HFFc6 (cell line): ENCODE results near the gene SLC6A18. TPM values are rescaled to one million over a fixed set of nuclear protein-coding genes. Genes with fewer than 3 reads are reported as not detected.

ENCODE experiments used
- DNase-seq: peaks from one replicate; pipeline ENCODE4 v3.0.0-alpha.2; 2018
- H3K27ac Mint-ChIP-seq: 2 replicates; pipeline ENCODE4 v1.8.0; 2020; ENCODE audit warnings: mild to moderate bottlenecking, mixed read lengths
- H3K27me3 Mint-ChIP-seq: 2 replicates; pipeline ENCODE4 v1.8.0; 2021; ENCODE audit warnings: mild to moderate bottlenecking, moderate library complexity, mixed read lengths; ENCODE audit not compliant: insufficient read depth
- H3K36me3 Mint-ChIP-seq: 2 replicates; pipeline ENCODE4 v1.8.0; 2021; ENCODE audit warnings: low read depth, mixed read lengths
- H3K4me1 Mint-ChIP-seq: 2 replicates; pipeline ENCODE4 v1.8.0; 2020; ENCODE audit warnings: low read depth, mixed read lengths
- H3K4me3 Mint-ChIP-seq: 2 replicates; pipeline ENCODE4 v1.8.0; 2020; ENCODE audit warnings: mild to moderate bottlenecking, moderate library complexity, mixed read lengths
- H3K9me3 Mint-ChIP-seq: 2 replicates; pipeline ENCODE4 v1.8.0; 2020; ENCODE audit warnings: mild to moderate bottlenecking, mixed read lengths
- long read RNA-seq: library from polyadenylated mRNA; unstranded; transcript quantifications from one replicate; pipeline ENCODE4 v2.0.0, GENCODE V29; 2019
- total RNA-seq, 6 experiments: library from RNA; stranded (reverse); fragmentation: NEBNext Ultra II Directional; extraction: Animal tissue kit (Norgen Biotek cat#: 25700); gene quantifications; 2 replicates in 1 of 6; 3 replicates in 5 of 6; pipeline ENCODE4 v1.2.3, GENCODE V29; 2021
- TF ChIP-seq, protein P1 (sequence below): fragments of 200-600 bp; sonication (generic); IDR thresholded peaks from 2 replicates; pipeline ENCODE4 v1.5.0; 2021; ENCODE audit warnings: antibody characterized with exemption, mild to moderate bottlenecking

The SLC6A18 gene, protein sequence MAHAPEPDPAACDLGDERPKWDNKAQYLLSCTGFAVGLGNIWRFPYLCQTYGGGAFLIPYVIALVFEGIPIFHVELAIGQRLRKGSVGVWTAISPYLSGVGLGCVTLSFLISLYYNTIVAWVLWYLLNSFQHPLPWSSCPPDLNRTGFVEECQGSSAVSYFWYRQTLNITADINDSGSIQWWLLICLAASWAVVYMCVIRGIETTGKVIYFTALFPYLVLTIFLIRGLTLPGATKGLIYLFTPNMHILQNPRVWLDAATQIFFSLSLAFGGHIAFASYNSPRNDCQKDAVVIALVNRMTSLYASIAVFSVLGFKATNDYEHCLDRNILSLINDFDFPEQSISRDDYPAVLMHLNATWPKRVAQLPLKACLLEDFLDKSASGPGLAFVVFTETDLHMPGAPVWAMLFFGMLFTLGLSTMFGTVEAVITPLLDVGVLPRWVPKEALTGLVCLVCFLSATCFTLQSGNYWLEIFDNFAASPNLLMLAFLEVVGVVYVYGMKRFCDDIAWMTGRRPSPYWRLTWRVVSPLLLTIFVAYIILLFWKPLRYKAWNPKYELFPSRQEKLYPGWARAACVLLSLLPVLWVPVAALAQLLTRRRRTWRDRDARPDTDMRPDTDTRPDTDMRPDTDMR
- total RNA-seq = not detected
- long read RNA-seq = 0 reads

DNA sequence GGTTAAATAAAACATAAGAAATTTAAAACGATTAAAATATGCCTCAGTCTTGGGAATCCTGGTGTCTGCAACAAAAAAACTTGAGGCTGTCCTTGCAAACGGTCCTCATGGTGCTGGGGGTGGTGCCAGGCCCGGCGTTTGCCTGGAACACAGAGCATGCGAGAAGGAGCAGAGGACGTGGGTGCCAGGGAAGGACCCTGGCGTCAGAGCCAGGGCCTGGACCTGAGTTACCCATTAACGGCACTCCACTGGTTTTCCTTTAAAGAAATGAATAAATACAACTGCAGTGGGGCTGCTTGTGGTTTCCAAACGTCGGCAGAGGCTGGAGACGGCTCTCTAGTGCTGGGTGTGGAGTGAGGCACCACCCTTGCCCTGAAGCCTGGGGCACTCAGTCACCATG lies at the start of gene SLC6A18:
Gene SLC6A18, plus strand, starts transcription at position 301 of the 400 bp plus-strand sequence. Its CDS starts 97 bp downstream, at position 398.
- H3K36me3 Mint-ChIP-seq = peaks cover 5% of the 10 kb centered on the region; the same call in 1 of the 2 replicates
- H3K27me3 Mint-ChIP-seq = peaks cover 9% of the 10 kb centered on the region
- no peak within 1 kb of the TSS for H3K4me3 Mint-ChIP-seq
- peaks cover 23% of the 10 kb centered on the region for H3K9me3 Mint-ChIP-seq
- DNase-seq = no peak
- TF ChIP-seq, protein P1, sequence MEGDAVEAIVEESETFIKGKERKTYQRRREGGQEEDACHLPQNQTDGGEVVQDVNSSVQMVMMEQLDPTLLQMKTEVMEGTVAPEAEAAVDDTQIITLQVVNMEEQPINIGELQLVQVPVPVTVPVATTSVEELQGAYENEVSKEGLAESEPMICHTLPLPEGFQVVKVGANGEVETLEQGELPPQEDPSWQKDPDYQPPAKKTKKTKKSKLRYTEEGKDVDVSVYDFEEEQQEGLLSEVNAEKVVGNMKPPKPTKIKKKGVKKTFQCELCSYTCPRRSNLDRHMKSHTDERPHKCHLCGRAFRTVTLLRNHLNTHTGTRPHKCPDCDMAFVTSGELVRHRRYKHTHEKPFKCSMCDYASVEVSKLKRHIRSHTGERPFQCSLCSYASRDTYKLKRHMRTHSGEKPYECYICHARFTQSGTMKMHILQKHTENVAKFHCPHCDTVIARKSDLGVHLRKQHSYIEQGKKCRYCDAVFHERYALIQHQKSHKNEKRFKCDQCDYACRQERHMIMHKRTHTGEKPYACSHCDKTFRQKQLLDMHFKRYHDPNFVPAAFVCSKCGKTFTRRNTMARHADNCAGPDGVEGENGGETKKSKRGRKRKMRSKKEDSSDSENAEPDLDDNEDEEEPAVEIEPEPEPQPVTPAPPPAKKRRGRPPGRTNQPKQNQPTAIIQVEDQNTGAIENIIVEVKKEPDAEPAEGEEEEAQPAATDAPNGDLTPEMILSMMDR = no peak
- peaks cover 10% of the 10 kb centered on the region for H3K4me1 Mint-ChIP-seq
- no peak within 1 kb of the TSS for H3K27ac Mint-ChIP-seq

DNA sequence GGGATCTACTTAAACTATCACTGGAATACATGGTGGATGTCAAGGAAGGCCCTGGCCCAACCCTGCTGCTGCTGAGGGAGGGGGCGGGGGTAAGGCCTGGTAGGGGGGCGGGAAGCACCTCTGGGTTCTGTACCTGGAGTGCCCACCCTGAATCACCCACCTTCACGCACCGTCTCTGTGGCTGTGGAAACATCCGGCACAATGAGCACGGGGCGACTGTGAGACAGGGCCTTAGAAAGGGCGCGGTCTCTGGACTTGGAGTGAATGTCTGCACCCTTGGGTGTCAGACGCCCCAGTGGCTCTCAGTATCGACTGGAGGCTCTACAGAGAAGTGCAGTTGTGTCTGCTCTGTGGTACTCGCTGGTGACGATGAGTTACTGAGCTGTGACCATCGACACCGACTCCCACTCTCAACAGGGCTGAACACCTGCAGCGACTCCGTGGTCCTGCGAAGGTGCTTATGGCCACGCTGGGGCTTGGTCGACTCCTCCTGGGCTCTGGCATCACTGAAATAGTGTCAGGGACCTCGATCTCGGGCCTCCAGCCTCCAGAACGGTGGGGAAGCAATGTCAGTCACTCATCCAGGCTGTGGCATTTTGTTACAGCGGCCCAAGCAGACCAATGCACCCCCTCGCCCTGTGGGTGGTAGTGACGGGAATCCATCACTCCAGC lies 49.2 kb upstream of the SLC6A18 start:
- TF ChIP-seq, protein P1 = no peak
- Mint-ChIP-seq H3K36me3 (no peaks in the 10 kb centered on the region), H3K4me1 (peaks cover 9% of the 10 kb centered on the region), H3K27me3 (peaks cover 5% of the 10 kb centered on the region), H3K27ac (no peak overlapping the region), H3K9me3 (no peaks in the 10 kb centered on the region; the same call in 1 of the 2 replicates), H3K4me3 (no peak overlapping the region)
- DNase-seq = no peak

DNA sequence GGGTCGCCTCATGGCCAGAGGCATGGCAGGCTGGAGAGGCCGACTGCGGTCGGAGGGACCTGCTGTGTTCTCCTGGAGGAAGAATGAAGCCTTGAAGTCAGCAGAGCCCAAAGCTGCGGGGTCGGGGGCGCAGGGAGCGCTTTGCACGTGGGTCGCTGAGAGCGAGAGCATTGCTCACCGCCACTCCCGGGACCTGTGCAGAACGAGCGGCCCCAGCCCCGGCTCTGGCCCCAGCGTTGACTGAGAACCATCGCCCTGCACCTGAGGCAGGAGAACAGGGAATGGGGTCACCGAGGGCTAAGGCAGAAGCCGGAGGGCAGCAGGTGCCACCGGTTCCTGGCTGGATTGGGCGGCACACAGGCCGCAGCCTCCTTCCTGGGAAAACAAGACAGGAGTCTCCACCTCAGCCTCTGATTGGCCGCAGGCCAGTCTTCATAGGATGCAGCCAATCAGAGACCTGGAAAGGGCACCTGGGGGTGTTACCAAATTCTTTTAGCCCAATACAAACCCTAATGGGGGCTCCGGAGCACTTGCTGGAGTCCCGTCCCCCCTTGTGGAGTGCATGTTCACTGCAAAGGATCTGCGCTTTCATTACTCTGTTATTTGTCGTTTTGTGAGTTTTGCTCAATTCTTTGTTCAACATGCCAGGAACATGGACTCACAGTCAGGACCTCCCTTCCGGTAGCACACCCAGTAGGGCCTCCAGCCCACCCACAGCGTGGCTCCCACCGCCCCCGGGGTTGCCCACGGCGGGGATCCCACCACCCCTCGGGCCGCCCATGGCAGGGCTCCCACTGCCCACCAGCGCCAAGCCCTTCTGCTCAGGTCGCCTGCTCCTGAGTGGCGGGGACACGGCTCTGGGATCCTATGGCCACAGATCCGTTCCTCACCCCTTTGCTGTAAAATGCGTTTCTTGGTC lies 48.4 kb upstream of the SLC6A18 start:
- TF ChIP-seq, protein P1 = no peak
- no peak overlapping the region for H3K27ac Mint-ChIP-seq
- DNase-seq = no peak
- H3K4me1 Mint-ChIP-seq = peaks cover 1% of the 10 kb centered on the region
- no peaks in the 10 kb centered on the region; the same call in 1 of the 2 replicates for H3K9me3 Mint-ChIP-seq
- H3K27me3 Mint-ChIP-seq = peaks cover 5% of the 10 kb centered on the region
- H3K36me3 Mint-ChIP-seq = no peaks in the 10 kb centered on the region
- H3K4me3 Mint-ChIP-seq = no peak overlapping the region

DNA sequence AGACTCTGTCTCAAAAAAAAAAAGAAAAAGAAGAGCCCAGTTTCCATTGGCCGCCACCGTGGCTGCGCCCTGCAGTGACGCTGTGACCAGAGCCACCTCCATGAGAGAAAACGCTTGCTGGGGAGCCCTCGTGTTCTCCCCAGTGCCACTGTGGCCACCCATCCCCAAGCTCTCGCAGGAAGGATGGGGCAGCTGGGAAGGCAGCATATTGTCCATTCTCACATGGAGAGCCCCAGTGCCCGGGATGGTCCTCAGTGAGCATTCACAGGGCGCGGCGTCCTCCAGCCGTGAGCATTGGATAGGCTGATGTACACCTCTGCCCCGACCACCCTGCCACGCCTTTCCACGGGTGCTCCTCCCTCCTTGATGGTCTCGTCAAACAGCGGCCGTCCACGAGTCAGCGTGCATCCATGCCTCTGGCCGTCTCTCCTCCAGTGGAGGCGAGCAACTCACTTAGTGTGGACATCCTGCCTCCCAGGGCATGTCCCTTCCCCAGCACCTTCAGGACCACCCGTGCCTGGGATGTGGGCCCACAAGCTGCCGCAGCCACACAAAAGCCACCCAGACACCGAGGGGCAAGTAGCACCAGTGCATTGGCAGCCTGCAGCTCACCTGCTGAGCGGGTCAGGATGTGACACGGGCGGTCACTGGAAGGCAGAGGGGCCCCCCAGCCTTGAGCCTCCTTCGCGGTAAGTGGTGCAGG lies 47.2 kb upstream of the SLC6A18 start:
- H3K36me3 Mint-ChIP-seq = no peaks in the 10 kb centered on the region
- H3K4me3 Mint-ChIP-seq = no peak overlapping the region
- no peaks in the 10 kb centered on the region for H3K4me1 Mint-ChIP-seq

More for the DNA sequence above, 47.2 kb upstream of the SLC6A18 start:
- peaks cover 5% of the 10 kb centered on the region for H3K27me3 Mint-ChIP-seq
- no peak for DNase-seq
- no peaks in the 10 kb centered on the region; the same call in 1 of the 2 replicates for H3K9me3 Mint-ChIP-seq
- TF ChIP-seq, protein P1 = no peak
- no peak overlapping the region for H3K27ac Mint-ChIP-seq
